Activated CD8-positive, alpha-beta T cell treated with anti-CD3 and anti-CD28 coated beads for 36 hours (primary cell): ENCODE measurements around the gene SARS1. TPM values are rescaled to one million over a fixed set of nuclear protein-coding genes. Genes with fewer than 3 reads are reported as not detected.
"Not testable (repeated sequence)": the region's sequence is repeated elsewhere in the genome, so short reads cannot be mapped to it uniquely, and the experiment has no call there.

Experiments used
- ATAC-seq: fragments of 200-7000 bp; cut with Tn5 transposase; one replicate; pipeline ENCODE4 v1.10.0; 2021; ENCODE audit warnings: mild to moderate bottlenecking, moderate library complexity
- CTCF ChIA-PET: fragments of 350-600 bp; sonication (Branson Sonifier 250); formaldehyde crosslinking; loops from one replicate; lab custom pipeline; 2021; ENCODE audit warnings: antibody characterized with exemption; lab: Charles Lee
- POLR2A ChIA-PET: fragments of 350-600 bp; sonication (Branson Sonifier 250); formaldehyde crosslinking; loops from one replicate; lab custom pipeline; 2021; ENCODE audit warnings: antibody characterized with exemption; lab: Charles Lee
- DNase-seq: peaks from one replicate; pipeline ENCODE4 v3.0.0-alpha.2; 2020
- H3K27ac Mint-ChIP-seq: one replicate; pipeline ENCODE4 v1.8.0; 2021; ENCODE audit warnings: mild to moderate bottlenecking, mixed read lengths
- H3K27me3 Mint-ChIP-seq: one replicate; pipeline ENCODE4 v1.8.0; 2021; ENCODE audit warnings: mixed read lengths
- H3K36me3 Mint-ChIP-seq: one replicate; pipeline ENCODE4 v1.8.0; 2021; ENCODE audit warnings: low read depth, mixed read lengths
- H3K4me1 Mint-ChIP-seq: one replicate; pipeline ENCODE4 v1.8.0; 2021; ENCODE audit warnings: low read depth, mixed read lengths
- H3K4me3 Mint-ChIP-seq: one replicate; pipeline ENCODE4 v1.8.0; 2021; ENCODE audit warnings: mild to moderate bottlenecking, moderate library complexity, mixed read lengths
- H3K9me3 Mint-ChIP-seq: one replicate; pipeline ENCODE4 v1.8.0; 2021; ENCODE audit warnings: mixed read lengths
- CTCF ChIP-seq: fragments of 200-600 bp; IDR thresholded peaks from one replicate; pipeline ENCODE4 v1.8.0; 2022; ENCODE audit warnings: antibody characterized with exemption, mild to moderate bottlenecking
- intact Hi-C: fragments of 100-400 bp; cut with micrococcal nuclease; formaldehyde crosslinking; loops from one replicate; pipeline ENCODE4 v1.10.0; 2022
- total RNA-seq, 2 experiments: library from RNA; stranded (reverse); gene quantifications; one replicate each; pipeline ENCODE4 v1.2.3, GENCODE V29; 2021

Gene SARS1
- total RNA-seq, 2 experiments from 2014 or later: 226 to 228 TPM

- POLR2A ChIA-PET: no interaction called here
- Mint-ChIP-seq H3K4me3 (no peak overlapping the region), H3K27ac (no peak overlapping the region), H3K27me3 (no peaks in the 10 kb centered on the region), H3K9me3 (no peaks in the 10 kb centered on the region), H3K36me3 (peaks cover 2% of the 10 kb centered on the region), H3K4me1 (no peaks in the 10 kb centered on the region)
- ATAC-seq (no peak), DNase-seq (no peak)
- intact Hi-C loops: no loop called here
- TF ChIP-seq CTCF: no peak
- CTCF ChIA-PET: interaction anchor here (1.0 kb wide), 1 partner anchor 43 kb away, joined by 3 read pairs; no protein-coding TSS in a partner anchor
These were observed 42.1 kb upstream of the SARS1 start for GRCh38 chr1:109171646-109172045.

- POLR2A ChIA-PET, H3K4me1 Mint-ChIP-seq, CTCF ChIA-PET: not testable (repeated sequence)
These were observed 37.4 kb upstream of the SARS1 start for GRCh38 chr1:109176349-109176748.

DNA sequence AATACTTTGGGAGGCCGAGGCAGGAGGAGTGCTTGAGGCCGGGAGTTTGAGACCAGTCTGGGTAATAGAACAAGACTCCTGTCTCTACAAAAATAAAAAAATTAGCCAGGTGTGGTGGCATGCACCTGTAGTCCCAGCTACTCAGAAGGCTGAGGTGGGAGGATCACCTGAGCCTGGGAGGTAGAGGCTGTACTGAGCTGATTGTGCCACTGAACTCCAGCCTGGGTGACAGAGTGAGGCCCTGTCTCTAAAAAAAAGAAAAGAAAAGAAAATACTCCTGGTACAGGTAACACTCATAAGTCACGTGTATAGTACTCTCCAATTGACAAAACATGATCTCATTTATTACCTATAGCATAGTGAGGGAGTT is 33.0 kb upstream of the SARS1 start:
- intact Hi-C loops, H3K4me1 Mint-ChIP-seq, H3K27ac Mint-ChIP-seq, POLR2A ChIA-PET, H3K27me3 Mint-ChIP-seq, ATAC-seq, DNase-seq, H3K4me3 Mint-ChIP-seq, H3K9me3 Mint-ChIP-seq, H3K36me3 Mint-ChIP-seq: not testable (repeated sequence)
- CTCF ChIA-PET: interaction anchor here (1.0 to 1.2 kb wide), 2 partner anchors 10 to 184 kb away, joined by 3 read pairs; no protein-coding TSS in a partner anchor

More at GRCh38 chr1:109176349-109176748, 37.4 kb upstream of the SARS1 start:
- ATAC-seq, intact Hi-C loops, H3K4me3 Mint-ChIP-seq, H3K9me3 Mint-ChIP-seq, H3K27ac Mint-ChIP-seq, H3K36me3 Mint-ChIP-seq, DNase-seq, H3K27me3 Mint-ChIP-seq: not testable (repeated sequence)

GRCh38 chr1:109181085-109181806 is 32.5 kb upstream of the SARS1 start:
- TF ChIP-seq CTCF: no peak
- DNase-seq: no peak
- Mint-ChIP-seq H3K27ac (no peak overlapping the region), H3K36me3 (no peaks in the 10 kb centered on the region), H3K4me3 (no peak overlapping the region), H3K9me3 (no peaks in the 10 kb centered on the region), H3K27me3 (no peaks in the 10 kb centered on the region), H3K4me1 (no peaks in the 10 kb centered on the region)
- intact Hi-C loops: no loop called here
- no peak for ATAC-seq
- CTCF ChIA-PET: interaction anchor here (1.2 kb wide), 1 partner anchor 184 kb away, joined by 3 read pairs; no protein-coding TSS in a partner anchor
- POLR2A ChIA-PET: no interaction called here

- Mint-ChIP-seq H3K36me3 (no peaks in the 10 kb centered on the region), H3K27ac (no peak overlapping the region), H3K4me1 (no peaks in the 10 kb centered on the region), H3K4me3 (no peak overlapping the region), H3K27me3 (no peaks in the 10 kb centered on the region), H3K9me3 (no peaks in the 10 kb centered on the region)
- no peak for DNase-seq
- CTCF ChIA-PET: no interaction called here
- no peak for TF ChIP-seq CTCF
- ATAC-seq: no peak
- POLR2A ChIA-PET: no interaction called here
- intact Hi-C loops: no loop called here
These were observed 31.9 kb upstream of the SARS1 start for GRCh38 chr1:109181807-109182163.

DNA sequence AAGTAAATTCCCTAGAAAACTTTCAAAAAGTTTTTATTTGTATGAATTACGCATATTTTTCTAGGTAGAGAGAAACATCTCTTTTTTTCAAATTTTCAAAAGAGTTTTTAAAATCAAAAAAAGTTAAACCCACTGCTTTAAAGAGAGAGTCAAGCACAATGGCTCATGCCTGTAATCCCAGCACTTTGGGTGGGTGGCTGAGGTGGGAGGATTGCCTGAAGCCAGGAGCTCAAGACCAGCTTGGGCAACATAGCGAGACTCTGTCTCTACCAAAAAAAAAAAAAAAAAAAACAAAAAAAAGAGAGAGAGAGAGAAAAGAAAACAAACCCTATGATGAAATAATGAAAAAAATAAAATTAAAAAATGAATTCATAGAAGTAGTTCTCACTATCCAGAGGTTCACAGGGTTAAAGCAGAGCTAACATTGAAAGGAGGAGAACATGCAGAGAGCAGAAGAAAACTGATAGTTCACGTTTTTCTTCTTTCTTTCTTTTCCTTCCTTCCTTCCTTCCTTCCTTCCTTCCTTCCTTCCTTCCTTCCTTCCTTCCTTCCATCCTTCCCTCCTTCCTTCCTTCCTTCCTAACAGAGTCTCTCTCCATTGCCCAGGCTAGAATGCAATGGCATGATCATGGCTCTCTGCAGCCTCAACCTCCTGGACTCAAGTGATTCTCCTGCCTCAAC is 30.5 kb upstream of the SARS1 start:
- Mint-ChIP-seq H3K27ac (no peak overlapping the region), H3K4me1 (no peaks in the 10 kb centered on the region), H3K4me3 (no peak overlapping the region), H3K27me3 (no peaks in the 10 kb centered on the region), H3K9me3 (no peaks in the 10 kb centered on the region), H3K36me3 (no peaks in the 10 kb centered on the region)
- ChIA-PET CTCF (interaction anchor here (0.8 kb wide), 1 partner anchor 18 kb away, joined by 3 read pairs; no protein-coding TSS in a partner anchor), POLR2A (no interaction called here)
- no peak for TF ChIP-seq CTCF
- DNase-seq: no peak
- intact Hi-C loops: no loop called here
- ATAC-seq: no peak
